H1 (cell line): ENCODE measurements around the gene CDH18. TPM values are rescaled to one million over a fixed set of nuclear protein-coding genes. Genes with fewer than 3 reads are reported as not detected.

Experiments used
- KDM4A ChIP-seq: IDR thresholded peaks from one replicate; pipeline ENCODE4 v1.7.1; 2012; ENCODE audit warnings: low read depth, mild to moderate bottlenecking, moderate library complexity, low read length, inconsistent platforms; ENCODE audit not compliant: severe bottlenecking
- RXRA ChIP-seq: IDR thresholded peaks from 2 replicates; pipeline ENCODE4 v1.6.1; 2011; ENCODE audit warnings: low read depth, mild to moderate bottlenecking, low read length, moderate library complexity; ENCODE audit not compliant: insufficient read depth
- polyA plus RNA-seq, 7 experiments: library from polyadenylated mRNA; depleted of rRNA in 3 of 7; stranded (reverse) in 5 of 7; unstranded in 2 of 7; fragments of >200 nt in 5 of 7; fragments of 200-250 nt in 2 of 7; gene quantifications; 1 replicate in 5 of 7; 2 replicates in 1 of 7; 4 replicates in 1 of 7; pipeline versions ENCODE4 v1.2.1 to v1.2.3, GENCODE V29; 2011 to 2013; ENCODE audit warnings: missing spikeins in 2 of 7, mixed read lengths in 2 of 7
- total RNA-seq: library from RNA; stranded (reverse); fragmentation: NEBNext Ultra II Directional; extraction: Animal tissue kit (Norgen Biotek cat#: 25700); gene quantifications from 2 replicates; pipeline ENCODE4 v1.2.1, GENCODE V29; 2021
- TF ChIP-seq, protein P1 (sequence below): fragments of 300-600 bp; sonication (generic); IDR thresholded peaks from 2 replicates; pipeline ENCODE4 v1.7.1; 2012; ENCODE audit warnings: low read length, moderate library complexity, mild to moderate bottlenecking, inconsistent platforms; ENCODE audit not compliant: insufficient replicate concordance

The CDH18 gene
- total and polyA plus RNA-seq, 2 of the 8 experiments (the other 6 are each of a cell fraction or from before 2014, with no cell fraction given): 0.30 to 0.32 TPM

DNA sequence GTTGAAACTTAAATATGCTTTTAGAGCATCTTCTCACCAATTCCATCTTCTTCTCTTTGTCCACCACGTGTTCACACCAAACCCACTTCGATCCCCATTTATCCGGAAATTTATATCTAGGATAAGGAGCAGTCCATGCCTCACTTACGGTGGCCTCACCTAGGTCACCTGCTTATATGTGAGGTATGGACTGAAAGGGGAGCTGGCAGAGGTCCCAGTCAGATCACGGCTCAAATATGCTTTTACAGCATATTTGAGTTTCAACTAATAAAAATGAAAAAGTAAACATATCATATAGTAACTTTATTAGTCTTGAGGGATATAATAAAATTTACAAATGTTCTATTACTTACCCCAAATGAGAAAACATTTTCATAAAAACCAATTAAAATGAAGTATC, 508.4 kb downstream of the CDH18 start (continued):
- TF ChIP-seq, protein P1, sequence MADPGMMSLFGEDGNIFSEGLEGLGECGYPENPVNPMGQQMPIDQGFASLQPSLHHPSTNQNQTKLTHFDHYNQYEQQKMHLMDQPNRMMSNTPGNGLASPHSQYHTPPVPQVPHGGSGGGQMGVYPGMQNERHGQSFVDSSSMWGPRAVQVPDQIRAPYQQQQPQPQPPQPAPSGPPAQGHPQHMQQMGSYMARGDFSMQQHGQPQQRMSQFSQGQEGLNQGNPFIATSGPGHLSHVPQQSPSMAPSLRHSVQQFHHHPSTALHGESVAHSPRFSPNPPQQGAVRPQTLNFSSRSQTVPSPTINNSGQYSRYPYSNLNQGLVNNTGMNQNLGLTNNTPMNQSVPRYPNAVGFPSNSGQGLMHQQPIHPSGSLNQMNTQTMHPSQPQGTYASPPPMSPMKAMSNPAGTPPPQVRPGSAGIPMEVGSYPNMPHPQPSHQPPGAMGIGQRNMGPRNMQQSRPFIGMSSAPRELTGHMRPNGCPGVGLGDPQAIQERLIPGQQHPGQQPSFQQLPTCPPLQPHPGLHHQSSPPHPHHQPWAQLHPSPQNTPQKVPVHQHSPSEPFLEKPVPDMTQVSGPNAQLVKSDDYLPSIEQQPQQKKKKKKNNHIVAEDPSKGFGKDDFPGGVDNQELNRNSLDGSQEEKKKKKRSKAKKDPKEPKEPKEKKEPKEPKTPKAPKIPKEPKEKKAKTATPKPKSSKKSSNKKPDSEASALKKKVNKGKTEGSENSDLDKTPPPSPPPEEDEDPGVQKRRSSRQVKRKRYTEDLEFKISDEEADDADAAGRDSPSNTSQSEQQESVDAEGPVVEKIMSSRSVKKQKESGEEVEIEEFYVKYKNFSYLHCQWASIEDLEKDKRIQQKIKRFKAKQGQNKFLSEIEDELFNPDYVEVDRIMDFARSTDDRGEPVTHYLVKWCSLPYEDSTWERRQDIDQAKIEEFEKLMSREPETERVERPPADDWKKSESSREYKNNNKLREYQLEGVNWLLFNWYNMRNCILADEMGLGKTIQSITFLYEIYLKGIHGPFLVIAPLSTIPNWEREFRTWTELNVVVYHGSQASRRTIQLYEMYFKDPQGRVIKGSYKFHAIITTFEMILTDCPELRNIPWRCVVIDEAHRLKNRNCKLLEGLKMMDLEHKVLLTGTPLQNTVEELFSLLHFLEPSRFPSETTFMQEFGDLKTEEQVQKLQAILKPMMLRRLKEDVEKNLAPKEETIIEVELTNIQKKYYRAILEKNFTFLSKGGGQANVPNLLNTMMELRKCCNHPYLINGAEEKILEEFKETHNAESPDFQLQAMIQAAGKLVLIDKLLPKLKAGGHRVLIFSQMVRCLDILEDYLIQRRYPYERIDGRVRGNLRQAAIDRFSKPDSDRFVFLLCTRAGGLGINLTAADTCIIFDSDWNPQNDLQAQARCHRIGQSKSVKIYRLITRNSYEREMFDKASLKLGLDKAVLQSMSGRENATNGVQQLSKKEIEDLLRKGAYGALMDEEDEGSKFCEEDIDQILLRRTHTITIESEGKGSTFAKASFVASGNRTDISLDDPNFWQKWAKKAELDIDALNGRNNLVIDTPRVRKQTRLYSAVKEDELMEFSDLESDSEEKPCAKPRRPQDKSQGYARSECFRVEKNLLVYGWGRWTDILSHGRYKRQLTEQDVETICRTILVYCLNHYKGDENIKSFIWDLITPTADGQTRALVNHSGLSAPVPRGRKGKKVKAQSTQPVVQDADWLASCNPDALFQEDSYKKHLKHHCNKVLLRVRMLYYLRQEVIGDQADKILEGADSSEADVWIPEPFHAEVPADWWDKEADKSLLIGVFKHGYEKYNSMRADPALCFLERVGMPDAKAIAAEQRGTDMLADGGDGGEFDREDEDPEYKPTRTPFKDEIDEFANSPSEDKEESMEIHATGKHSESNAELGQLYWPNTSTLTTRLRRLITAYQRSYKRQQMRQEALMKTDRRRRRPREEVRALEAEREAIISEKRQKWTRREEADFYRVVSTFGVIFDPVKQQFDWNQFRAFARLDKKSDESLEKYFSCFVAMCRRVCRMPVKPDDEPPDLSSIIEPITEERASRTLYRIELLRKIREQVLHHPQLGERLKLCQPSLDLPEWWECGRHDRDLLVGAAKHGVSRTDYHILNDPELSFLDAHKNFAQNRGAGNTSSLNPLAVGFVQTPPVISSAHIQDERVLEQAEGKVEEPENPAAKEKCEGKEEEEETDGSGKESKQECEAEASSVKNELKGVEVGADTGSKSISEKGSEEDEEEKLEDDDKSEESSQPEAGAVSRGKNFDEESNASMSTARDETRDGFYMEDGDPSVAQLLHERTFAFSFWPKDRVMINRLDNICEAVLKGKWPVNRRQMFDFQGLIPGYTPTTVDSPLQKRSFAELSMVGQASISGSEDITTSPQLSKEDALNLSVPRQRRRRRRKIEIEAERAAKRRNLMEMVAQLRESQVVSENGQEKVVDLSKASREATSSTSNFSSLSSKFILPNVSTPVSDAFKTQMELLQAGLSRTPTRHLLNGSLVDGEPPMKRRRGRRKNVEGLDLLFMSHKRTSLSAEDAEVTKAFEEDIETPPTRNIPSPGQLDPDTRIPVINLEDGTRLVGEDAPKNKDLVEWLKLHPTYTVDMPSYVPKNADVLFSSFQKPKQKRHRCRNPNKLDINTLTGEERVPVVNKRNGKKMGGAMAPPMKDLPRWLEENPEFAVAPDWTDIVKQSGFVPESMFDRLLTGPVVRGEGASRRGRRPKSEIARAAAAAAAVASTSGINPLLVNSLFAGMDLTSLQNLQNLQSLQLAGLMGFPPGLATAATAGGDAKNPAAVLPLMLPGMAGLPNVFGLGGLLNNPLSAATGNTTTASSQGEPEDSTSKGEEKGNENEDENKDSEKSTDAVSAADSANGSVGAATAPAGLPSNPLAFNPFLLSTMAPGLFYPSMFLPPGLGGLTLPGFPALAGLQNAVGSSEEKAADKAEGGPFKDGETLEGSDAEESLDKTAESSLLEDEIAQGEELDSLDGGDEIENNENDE: no peak
- TF ChIP-seq KDM4A: no peak
- TF ChIP-seq RXRA: no peak
